ENCODE measurements around the gene PPTC7. TPM values are rescaled to one million over a fixed set of nuclear protein-coding genes. Genes with fewer than 3 reads are reported as not detected.
"Not testable (repeated sequence)": the region's sequence is repeated elsewhere in the genome, so short reads cannot be mapped to it uniquely, and the experiment has no call there.

PPTC7 gene
- total and polyA plus RNA-seq, 2 of the 13 experiments (the other 11 are each of a cell fraction or from before 2014, with no cell fraction given) = 4.8 to 12.3 TPM

- not testable (repeated sequence) for H3K27ac ChIP-seq (ENCODE audit: extremely low read length, insufficient read depth, low read length); H3K79me2 ChIP-seq (ENCODE audit: insufficient read depth, low read length); H2AFZ ChIP-seq (ENCODE audit: low read length); H3K4me3 ChIP-seq (replicated peaks in 1 of 3; ENCODE audit: insufficient read depth in 1 of 3, low read depth in 2 of 3, low read length in 3 of 3); H3K36me3 ChIP-seq (replicated peaks in 1 of 2; ENCODE audit: control insufficient read depth in 1 of 2, insufficient read depth in 2 of 2, low read length in 2 of 2); H4K20me1 ChIP-seq (ENCODE audit: insufficient read depth, low read length); H3K27me3 ChIP-seq (ENCODE audit: control insufficient read depth in 1 of 2, insufficient read depth in 2 of 2, low read length in 2 of 2); H3K9ac ChIP-seq (ENCODE audit: insufficient read depth, low read depth, low read length); H3K9me3 ChIP-seq (ENCODE audit: low read length); BruUV-seq (replicated peaks); TF ChIP-seq FOXA1 (IDR thresholded peaks at IDR 0.05)
- peak overlapping the region; percentile 25; the same call in 1 of the 2 replicates for H3K4me2 ChIP-seq (ENCODE audit: low read depth, low read length)
- ATAC-seq (peak; percentile 70), DNase-seq (ENCODE audit: low spot score) (peak; percentile 70), FAIRE-seq (peak; percentile 76)
- intact Hi-C loops (cut with micrococcal nuclease; ENCODE audit: unreplicated experiment) = loop anchor here (1.0 kb wide), 2 partner anchors 90 to 134 kb away; partner anchors contain the start of genes FAM216A and GPN3
- POLR2A ChIA-PET = interaction anchor here (2.9 kb wide), 1 partner anchor 152 kb away, joined by 11 read pairs; the partner anchor contains the start of gene ARPC3
- peaks cover 15% of the 10 kb centered on the region for H3K4me1 ChIP-seq (ENCODE audit: insufficient read depth, low read length)
- in situ Hi-C loops (cut with HindIII; ENCODE audit: extremely low pct_ligation_motif_present, low pct_unique_long_range_greater_than_20kb) = loop anchor here (5.0 kb wide), 2 partner anchors 90 to 150 kb away; partner anchors contain the start of gene ARPC3
- 21% methylated on average over 13 of the region's 14 CpGs for WGBS (ENCODE audit: low lambda C conversion rate)
- CTCF ChIA-PET (ENCODE audit: low intra/inter-chr PET ratio, low total read pairs) = interaction anchor here (1.2 to 5.2 kb wide), 6 partner anchors 49 to 247 kb away, joined by 3 to 171 read pairs (median 14); partner anchors contain the start of genes ARPC3, FAM216A and GPN3
- TF ChIP-seq SAP130 (CRISPR knock-in tag; IDR thresholded peaks at IDR 0.05; ENCODE audit: low read depth) = peak; percentile 21; the same call in 1 of the 2 replicates
- TF ChIP-seq ATF2 (CRISPR knock-in tag; IDR thresholded peaks at IDR 0.05) = peak; percentile 27; the same call in 1 of the 2 replicates
- peak; percentile 57; the same call in 1 of the 2 replicates for TF ChIP-seq THRA (CRISPR knock-in tag; IDR thresholded peaks at IDR 0.05; ENCODE audit: borderline replicate concordance)
- TF ChIP-seq STAG1 (CRISPR knock-in tag; IDR thresholded peaks at IDR 0.05) = peak; percentile 89
- peak; percentile 78 for TF ChIP-seq RAD21 (CRISPR knock-in tag; IDR thresholded peaks at IDR 0.05)
- peak; percentile 37; the same call in 1 of the 2 replicates for TF ChIP-seq POGZ (CRISPR knock-in tag; IDR thresholded peaks at IDR 0.05)
- 0 out of 2 replicates have a peak, but pooled peaks have one; percentile 24 for TF ChIP-seq IKZF5 (CRISPR knock-in tag; IDR thresholded peaks at IDR 0.05)
- TF ChIP-seq ZMYM2 (CRISPR knock-in tag; IDR thresholded peaks at IDR 0.05) = peak; percentile 83
- TF ChIP-seq ZNF24 (IDR thresholded peaks at IDR 0.05) = 0 out of 2 replicates have a peak, but pooled peaks have one; percentile 63
- TF ChIP-seq MIXL1 (CRISPR knock-in tag; IDR thresholded peaks at IDR 0.05) = peak; percentile 26; the same call in 1 of the 2 replicates
- TF ChIP-seq FOXA1 (CRISPR knock-in tag; IDR thresholded peaks at IDR 0.05) = peak; percentile 30; the same call in 1 of the 2 replicates
- TF ChIP-seq ZBED4 (CRISPR knock-in tag; IDR thresholded peaks at IDR 0.05; ENCODE audit: borderline replicate concordance) = peak; percentile 64; the same call in 1 of the 2 replicates
- TF ChIP-seq SMAD3 (CRISPR knock-in tag; IDR thresholded peaks at IDR 0.05) = peak; percentile 54; the same call in 1 of the 2 replicates
- TF ChIP-seq RCOR2 (CRISPR knock-in tag; IDR thresholded peaks at IDR 0.05) = peak; percentile 46; the same call in 1 of the 2 replicates
These were observed 19.1 kb upstream of the PPTC7 start for GRCh38 chr12:110602085-110602814.
